Kidney capillary endothelial cell (primary cell): ENCODE data around the gene FAM107B.
"Not testable (repeated sequence)": the region's sequence is repeated elsewhere in the genome, so short reads cannot be mapped to it uniquely, and the experiment has no call there.

Experiments used
- DNase-seq: peaks from one replicate; pipeline ENCODE4 v3.0.0-alpha.2; 2018; ENCODE audit warnings: low spot score

FAM107B gene

DNA sequence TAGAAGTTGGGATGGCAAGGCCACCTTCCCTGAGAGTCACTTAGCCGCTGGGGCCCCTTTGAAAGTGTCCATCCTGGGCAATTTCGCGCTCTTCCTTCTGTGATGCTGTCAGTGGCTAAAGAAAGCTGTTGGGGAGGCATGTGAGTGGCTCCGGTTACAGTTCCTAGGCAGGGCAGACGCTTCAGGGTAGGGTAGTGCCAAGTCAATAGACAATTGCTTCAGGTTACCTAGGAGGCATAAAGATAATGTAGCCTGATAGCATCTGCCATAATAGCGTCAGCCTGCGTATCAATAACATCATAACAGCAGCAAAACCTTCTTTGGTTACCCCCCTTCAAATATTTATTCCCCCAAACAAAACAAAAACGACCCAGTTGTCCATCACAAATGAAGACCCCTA, at the start of gene FAM107B:
TSS of gene FAM107B (minus strand) at position 101 of the 400 bp plus-strand sequence. CDS start 234 bp downstream, outside the sequence.
- no peak for DNase-seq

DNA sequence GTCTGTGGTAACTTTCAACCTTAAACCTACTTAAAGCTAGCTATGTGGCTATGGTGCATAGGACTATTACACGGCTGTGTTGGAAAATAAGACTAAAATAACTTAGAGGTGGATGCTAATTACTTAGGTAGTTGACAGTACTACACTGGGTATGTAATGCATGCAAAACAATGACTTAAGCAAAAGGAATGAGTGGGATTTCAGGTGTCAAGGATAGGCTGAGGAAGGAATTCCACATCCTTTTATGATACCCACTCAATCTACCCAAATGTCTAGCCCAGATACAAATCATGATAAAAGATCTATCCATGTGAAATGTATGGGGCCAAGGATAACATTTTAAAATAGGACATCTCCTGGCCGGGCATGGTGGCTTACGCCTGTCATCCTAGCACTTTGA, 49.3 kb upstream of the FAM107B start:
- no peak for DNase-seq

DNA sequence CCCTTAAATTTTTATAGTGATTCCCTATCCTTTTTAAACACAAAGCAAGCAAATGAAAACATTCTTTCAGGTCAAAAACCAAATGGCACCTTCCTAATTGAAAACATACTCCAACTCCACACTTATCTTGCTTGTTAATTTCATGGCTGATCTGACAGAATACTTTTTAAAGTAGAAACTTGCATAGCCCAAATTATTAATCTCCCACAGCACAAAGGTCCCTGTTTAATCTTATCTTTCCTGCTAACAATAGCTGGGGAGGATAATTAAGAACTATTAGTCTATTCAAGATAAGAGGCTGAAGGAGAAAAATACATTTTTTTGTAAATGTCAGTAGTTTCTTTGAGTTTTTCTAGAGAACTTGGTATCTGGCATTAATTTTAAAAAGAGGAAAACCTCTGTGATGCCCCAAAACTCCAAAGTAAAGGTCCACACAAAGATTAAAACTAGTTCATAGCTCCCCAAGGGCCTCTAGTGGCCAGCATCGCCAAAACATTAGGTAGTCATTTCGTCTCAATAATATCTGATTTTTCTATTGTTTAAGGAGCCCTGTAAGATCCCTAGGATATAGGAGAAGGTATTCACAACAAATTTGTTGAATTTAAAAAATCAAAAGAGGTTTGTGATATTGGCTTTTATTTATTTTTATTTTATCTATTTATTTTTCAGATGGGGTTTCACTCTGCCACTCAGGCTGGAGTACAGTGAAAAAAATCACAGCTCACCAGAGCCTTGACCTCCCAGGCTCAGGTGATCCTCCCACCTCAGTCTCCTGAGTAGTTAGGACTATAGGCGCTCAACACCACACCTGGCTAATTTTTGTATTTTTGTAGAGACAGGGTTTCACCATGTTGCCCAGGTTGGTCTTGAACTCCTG, 48.4 kb upstream of the FAM107B start:
- DNase-seq: peak; percentile 67

DNA sequence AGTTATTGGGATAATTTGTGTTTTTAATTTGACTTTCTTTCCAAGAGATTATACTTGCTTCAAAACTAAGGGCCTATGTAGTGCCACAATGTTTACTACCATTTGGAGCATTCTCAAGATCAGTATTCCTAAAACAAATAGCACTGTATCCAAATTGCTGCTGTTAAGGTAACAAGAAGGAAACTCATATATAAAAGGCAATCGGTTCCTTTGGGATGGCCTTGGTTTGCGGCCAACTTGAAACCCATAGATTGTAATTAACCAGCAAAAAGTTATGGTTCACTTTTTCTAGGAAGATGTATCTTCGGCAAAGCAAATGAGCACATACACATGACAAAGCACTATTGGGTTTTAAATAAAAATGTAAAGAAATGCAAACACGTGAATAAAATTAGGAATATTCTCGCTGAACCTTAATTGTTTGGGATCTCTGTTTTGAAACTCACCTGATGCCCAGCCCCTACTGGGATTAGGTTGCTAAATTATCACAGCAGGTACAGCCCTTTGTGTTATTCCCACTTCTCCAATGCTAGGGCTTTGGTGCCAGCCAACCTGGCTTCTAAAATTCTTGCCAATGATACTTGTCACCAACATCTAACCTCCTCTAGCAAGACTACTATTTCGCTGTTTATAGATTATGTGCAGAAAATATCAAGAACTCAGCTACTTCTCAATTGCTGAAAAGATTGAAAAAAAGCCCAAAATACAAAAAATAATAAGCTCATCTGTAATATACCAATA, 47.1 kb upstream of the FAM107B start:
- DNase-seq: no peak

DNA sequence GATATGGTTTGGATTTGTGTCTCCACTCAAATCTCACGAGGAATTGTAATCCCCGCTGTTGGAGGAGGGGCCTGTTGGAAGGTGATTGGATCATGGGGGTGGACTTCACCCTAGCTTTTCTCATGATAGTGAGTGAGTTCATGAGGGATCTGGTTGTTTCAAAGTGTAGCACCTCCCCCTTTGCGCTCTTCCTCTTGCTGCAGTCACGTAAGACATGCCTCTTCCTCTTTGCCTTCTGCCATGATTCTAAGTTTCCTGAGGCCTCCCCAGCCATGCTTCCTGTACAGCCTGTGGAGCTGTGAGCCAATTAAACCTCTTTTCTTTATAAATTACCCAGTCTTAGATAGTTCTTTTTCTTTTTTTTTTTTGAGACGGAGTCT, 46.1 kb upstream of the FAM107B start:
- no peak for DNase-seq

DNA sequence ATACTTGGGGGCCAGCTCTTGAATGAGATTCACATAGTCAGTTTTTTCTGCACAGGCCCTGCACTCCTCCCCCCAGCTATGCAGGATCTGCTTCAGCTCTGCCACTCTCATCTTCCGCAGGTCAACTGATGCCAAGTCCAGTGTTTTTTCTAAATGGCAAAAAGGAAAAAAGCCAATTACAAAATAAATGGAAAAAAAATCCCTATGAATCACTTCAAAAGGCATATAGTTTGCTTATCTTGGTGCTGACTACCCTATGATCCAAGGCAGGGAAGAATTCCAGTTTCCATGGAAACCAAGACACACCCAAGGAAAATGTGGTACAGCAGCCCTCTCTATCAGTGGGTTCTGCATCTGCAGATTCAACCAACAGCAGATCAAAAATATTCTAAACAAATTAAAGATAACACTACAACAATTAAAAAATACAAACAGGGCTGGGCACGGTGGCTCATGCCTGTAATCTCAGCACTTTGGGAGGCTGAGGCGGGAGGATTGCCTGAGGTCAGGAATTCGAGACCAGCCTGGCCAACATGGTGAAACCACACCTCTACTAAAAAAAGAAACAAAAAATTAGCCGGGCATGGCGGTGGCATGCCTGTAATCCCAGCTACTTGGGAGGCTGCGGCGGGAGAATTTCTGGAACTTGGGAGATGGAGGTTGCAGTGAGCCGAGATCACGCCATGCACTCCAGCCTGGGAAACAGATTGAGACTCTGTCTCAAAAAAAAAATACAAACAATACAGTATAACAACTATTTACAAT, 45.5 kb upstream of the FAM107B start:
- peak; percentile 62 for DNase-seq

DNA sequence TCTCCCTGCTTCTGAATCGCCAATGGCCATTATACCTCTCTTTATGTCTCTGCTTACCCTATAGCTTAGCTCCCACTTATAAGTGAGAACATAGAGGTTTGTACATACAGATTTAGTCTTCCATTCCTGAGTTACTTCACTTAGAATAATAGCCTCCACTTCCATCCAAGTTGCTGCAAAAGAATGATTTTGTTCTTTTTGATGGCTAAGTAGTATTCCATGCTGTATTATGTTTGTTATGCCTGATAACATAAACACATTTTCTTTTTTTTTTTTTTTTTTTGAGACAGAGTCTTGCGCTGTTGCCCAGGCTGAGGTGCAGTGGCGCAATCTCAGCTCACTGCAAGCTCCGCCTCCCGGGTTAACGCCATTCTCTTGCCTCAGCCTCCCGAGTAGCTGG, 42.0 kb upstream of the FAM107B start:
- DNase-seq: not testable (repeated sequence)

DNA sequence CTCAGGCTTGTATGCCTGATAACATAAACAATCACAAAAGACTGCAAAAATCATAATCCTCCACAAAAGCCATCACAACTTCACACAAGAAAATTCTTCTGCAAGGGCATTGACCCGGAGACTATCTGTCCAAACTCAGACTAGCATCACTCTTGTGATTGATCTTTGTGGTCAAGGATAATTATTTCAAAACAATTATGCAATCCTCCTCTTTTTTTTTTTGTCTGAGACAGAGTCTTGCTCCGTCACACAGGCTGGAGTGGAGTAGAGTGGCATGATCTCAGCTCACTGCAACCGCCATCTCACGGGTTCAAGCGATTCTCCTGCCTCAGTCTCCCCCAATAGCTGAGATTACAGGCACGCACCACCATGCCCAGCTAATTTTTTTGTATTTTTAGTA, 41.0 kb upstream of the FAM107B start:
- no peak for DNase-seq

DNA sequence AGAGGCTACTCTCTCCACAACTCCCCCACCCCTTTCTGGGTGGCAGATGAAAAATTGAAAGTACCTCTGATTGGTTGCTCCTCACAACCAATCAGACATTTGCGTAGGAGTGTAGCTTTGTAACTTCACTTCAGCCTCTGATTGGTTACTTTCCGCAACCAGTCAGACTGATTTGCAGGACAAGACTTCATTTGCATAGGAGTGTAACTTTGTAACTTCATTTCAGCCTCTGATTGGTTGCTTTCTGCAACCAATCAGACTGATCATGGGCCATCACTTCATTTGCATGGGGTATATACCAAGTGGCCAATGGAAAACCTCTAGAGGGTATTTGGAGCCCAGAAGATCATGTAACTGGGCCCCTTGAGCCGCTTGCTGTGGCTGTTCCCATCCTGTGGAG, 37.6 kb upstream of the FAM107B start:
- DNase-seq: no peak

DNA sequence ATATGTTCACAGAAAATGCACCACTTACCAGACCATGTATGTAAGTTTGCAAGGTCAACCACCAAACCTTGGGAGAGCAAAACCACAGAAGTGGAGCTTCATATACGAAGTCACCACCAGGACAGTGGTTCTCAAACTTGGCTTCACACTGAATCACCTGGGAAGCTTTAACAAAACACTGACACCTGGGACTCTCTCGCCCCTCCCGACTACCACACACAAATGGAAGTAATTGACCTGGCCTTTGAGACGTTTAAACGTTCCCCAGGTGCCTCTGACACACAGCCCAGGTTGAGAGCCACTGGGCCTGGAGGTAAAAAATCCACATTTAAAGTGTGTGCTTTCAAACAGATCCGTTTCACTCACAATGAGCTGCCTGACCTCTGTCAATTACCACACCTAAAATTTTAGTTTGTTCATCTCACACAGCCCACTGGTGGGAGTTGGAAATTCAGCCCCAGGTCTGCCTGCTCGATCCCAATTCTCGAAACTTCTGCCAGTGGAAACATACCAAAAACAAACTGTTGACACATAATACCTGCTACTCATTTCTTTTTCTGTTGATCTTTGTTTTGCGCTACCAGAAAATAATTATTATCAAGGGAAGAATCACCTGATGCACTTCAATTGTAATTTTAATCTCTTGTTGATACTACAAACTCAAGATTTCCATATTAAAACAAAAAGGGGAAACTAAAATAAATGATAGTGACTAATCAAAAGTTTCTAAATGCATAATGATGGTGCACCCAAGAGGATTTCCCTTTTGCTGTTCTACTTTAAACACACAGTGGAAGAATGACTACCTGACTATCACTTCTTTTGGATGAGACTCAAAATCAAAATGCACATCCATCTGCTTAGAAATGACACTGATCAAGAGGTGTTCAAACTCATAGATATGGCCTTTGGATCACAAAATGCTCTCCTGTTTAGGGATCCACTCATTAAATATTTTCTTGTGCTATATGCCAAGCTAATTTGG, 36.6 kb upstream of the FAM107B start:
- no peak for DNase-seq

GRCh38 chr10:14806318-14806717, 31.6 kb upstream of the FAM107B start:
- DNase-seq: no peak

GRCh38 chr10:14803827-14804226, 29.1 kb upstream of the FAM107B start:
- no peak for DNase-seq

- DNase-seq: no peak
Observed at GRCh38 chr10:14801723-14802122, 27.0 kb upstream of the FAM107B start.

GRCh38 chr10:14800397-14800796, 25.7 kb upstream of the FAM107B start:
- DNase-seq: no peak

- DNase-seq: peak; percentile 86
Observed at GRCh38 chr10:14798636-14799035, 23.9 kb upstream of the FAM107B start.

DNA sequence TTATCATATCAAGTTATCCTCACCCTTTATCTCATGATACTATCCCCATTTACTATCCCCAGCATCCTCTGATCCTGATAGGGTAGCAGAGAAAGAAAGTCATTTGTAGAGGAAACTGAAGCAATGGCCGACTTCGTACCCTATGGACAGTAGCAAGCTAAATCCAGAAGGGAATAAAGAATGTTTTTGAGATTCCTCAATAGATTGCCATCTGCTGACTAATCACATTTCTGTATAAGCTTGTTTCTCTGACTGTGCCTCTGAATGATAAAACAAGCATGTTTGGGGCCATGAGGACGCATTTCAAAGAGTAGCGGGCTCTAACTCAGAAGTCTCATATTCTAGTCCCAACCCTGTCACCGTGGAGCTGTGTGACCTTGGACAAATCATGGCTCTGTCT, 13.2 kb upstream of the FAM107B start:
- DNase-seq: no peak

DNA sequence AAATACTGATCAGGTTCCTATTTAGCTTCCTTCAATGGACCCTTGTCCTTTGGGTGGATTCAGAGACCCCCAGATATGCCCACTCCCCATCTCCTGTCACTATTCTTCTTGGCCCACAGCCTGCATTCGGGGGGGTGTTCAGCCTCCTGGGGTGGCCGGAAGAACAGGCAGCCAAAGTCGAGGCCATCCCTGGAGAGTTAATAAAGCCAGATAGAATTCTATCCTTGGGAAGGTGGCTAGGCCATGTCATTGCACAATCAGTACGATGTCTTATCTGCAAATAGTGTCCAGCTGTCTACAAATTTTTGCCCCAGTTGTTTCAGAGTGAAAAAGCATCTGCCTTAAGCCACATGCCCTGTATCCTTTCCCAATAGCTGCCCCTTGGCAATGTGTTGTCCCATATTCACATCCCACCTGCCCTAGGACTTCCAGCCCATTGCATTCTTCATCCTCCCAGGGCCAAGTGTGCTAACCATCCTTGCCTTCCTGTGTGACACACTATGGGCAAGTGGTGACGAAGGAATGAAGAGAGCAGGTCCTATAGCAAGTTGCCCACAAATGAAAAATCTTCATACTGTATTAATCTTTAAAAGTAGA, 9.9 kb upstream of the FAM107B start:
- no peak for DNase-seq

DNA sequence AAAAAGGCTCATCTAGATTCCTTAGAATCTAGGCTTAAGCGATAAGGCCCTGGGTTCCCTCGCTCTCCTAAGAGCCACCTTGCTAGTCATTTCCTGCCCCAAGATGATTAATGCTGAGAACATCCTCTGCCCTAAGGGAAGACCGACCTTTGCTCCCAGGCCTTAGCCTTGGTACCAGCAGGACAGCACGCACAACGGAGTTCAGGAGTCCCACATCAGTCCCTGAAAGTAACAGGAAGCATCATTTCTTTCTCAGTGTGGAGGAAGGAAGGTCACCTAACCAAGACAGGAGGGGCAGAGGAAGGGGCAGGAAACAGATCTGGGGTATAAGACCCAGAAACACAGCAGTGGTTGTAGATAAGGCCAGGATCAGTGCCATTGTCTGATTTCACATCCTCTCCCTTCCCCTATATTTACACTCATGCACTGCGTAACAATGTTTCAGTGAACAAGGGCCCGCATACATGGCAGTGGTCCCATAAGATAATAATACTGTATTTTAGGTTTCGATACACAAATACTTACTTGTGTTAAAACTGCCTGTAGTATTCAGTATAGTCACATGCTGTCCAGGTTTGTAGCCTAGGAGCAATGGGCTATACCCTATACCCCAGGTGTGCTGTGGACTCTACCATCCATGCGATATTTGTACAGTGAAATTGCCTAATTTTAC, 8.1 kb upstream of the FAM107B start:
- DNase-seq: peak; percentile 99

DNA sequence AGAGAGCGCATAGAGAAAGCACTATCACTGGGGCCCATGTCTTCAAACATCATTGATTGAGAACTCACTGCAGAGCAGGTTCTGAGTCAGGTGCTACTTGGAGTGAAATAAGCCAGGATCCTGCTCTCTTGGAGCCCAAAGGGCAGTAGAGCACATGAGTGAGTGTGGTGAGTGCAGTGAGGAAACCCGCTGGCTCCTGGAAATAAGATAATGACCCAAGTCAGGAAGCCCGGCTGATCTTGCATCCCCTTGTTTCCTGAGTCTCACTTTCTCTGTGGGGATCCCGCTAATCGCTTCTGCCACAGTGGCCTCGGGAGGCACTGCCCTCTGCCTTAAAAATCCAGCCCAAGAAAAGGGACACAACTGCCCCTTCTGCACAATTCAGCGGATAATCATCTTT, 7.1 kb upstream of the FAM107B start:
- peak; percentile 67 for DNase-seq

DNA sequence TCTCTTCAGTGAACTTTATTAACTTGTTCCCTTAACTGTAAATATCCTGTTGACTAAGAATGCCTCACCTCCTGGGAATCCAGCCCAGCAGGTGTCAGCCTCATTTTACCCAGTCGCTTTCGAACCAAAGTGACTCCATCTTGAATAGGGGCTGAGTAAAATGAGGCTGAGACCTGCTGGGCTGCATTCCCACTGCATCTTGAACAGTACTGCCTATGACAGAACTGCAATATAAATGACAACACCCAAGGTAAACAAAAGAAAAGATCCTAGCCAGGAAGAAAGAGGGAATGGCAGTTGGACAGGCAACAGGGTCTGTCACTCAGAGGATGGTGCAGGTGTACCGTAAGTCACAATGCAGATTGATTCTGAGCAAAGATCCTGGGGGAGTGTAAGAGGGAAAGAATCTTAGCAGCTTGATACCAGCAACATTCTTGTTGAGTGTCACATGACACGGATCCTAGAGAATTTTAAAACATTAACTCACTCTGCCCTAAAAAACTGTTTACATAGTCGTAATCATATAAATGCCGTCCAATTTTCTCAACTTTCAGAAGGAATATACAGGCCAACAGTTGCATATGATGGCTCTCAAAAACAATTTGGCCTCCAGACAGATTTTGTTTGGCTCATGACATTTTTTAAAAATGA, 4.4 kb upstream of the FAM107B start:
- DNase-seq: no peak
